ENCODE measurements around the gene FBLN7. TPM values are rescaled to one million over a fixed set of nuclear protein-coding genes. Genes with fewer than 3 reads are reported as not detected.

The FBLN7 gene
- total RNA-seq, 1 donor from 2014 or later, result 19.1 TPM

DNA sequence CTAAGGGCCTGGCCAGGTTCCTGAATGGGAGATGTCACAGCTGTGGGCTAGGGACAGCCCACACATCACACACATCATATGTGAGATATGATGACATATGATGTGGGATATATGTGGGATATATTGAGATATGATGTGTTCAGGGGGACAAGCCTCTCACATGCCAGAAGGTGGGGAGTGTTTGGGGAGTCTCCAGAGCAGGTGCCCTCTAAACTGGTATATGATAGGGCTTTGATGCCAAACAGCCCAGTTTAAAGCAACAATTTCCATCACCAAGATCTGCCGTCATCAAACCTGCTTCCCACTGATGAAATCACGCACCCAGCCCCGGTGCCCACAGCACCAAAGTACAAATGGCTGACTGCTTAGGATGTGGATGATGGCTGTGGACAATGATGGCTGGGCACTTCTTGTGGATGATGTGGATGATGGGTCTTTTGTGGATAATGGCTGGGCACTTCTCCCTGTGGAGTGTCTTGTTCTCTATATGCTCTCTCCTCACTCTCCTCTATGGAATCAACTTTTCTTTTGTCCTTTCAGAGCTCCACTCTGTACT is 50.9 kb downstream of the FBLN7 start:
- TF ChIP-seq, protein P1, sequence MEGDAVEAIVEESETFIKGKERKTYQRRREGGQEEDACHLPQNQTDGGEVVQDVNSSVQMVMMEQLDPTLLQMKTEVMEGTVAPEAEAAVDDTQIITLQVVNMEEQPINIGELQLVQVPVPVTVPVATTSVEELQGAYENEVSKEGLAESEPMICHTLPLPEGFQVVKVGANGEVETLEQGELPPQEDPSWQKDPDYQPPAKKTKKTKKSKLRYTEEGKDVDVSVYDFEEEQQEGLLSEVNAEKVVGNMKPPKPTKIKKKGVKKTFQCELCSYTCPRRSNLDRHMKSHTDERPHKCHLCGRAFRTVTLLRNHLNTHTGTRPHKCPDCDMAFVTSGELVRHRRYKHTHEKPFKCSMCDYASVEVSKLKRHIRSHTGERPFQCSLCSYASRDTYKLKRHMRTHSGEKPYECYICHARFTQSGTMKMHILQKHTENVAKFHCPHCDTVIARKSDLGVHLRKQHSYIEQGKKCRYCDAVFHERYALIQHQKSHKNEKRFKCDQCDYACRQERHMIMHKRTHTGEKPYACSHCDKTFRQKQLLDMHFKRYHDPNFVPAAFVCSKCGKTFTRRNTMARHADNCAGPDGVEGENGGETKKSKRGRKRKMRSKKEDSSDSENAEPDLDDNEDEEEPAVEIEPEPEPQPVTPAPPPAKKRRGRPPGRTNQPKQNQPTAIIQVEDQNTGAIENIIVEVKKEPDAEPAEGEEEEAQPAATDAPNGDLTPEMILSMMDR (conservative IDR thresholded peaks at IDR 0.05), result no peak
- Mint-ChIP-seq H3K27me3 (ENCODE audit: low read depth) (no peaks in the 10 kb centered on the region), H3K9me3 (peaks cover 4% of the 10 kb centered on the region), H3K4me1 (no peaks in the 10 kb centered on the region), H3K36me3 (ENCODE audit: low read depth) (peaks cover 25% of the 10 kb centered on the region), H3K27ac (ENCODE audit: unreplicated experiment) (no peak overlapping the region), H3K4me3 (no peak overlapping the region)
- DNase-seq (ENCODE audit: low read depth, low spot score), result no peak

DNA sequence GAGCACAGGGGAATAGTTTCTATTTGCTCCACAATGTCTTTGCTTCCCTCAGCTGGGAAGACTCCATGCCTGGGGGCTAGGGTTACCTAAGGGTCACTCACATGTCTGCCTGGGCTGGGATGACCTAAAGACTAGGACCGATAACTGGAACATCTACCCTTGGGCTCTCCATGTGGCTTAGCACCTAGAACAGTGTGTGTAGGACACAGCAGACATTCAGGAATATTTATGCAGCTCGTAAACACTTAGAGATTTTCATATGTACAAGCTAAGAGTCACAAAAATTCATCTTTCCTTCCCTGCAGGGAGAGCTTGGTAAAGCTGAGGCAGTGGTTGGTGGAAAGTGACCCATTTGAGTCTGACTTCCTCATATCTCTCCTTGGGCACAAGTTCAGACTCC is 55.8 kb downstream of the FBLN7 start:
- H3K27ac Mint-ChIP-seq (ENCODE audit: unreplicated experiment), result no peak overlapping the region
- TF ChIP-seq, protein P1 (conservative IDR thresholded peaks at IDR 0.05), result no peak
- no peak for DNase-seq (ENCODE audit: low read depth, low spot score)
- H3K4me1 Mint-ChIP-seq, result no peaks in the 10 kb centered on the region
- H3K9me3 Mint-ChIP-seq, result peaks cover 4% of the 10 kb centered on the region
- no peak overlapping the region for H3K4me3 Mint-ChIP-seq
- no peaks in the 10 kb centered on the region for H3K27me3 Mint-ChIP-seq (ENCODE audit: low read depth)
- H3K36me3 Mint-ChIP-seq (ENCODE audit: low read depth), result peaks cover 17% of the 10 kb centered on the region

DNA sequence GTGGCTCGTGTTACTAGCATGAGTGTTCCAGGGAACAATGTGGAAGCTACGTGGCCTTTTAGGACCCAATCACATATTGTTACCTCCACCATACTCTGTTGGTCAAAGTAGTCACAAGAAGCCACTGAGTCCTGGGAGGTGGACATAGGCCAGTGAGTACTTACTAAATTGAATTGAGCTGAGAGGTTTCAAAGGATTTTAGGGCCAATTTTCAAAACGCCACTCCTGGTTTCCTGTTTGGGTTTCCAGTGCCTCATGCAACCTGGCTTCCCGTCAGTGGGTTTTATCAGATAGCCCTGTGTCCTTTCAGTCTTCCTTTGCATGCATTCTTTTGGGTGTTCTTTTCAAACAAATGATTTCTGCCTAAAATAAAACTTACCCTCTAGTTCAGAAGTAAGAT is 56.3 kb downstream of the FBLN7 start:
- Mint-ChIP-seq H3K4me3 (no peak overlapping the region), H3K4me1 (no peaks in the 10 kb centered on the region), H3K9me3 (peaks cover 4% of the 10 kb centered on the region), H3K36me3 (ENCODE audit: low read depth) (peaks cover 17% of the 10 kb centered on the region), H3K27me3 (ENCODE audit: low read depth) (no peaks in the 10 kb centered on the region), H3K27ac (ENCODE audit: unreplicated experiment) (no peak overlapping the region)
- no peak for DNase-seq (ENCODE audit: low read depth, low spot score)
- TF ChIP-seq, protein P1 (conservative IDR thresholded peaks at IDR 0.05), result no peak

DNA sequence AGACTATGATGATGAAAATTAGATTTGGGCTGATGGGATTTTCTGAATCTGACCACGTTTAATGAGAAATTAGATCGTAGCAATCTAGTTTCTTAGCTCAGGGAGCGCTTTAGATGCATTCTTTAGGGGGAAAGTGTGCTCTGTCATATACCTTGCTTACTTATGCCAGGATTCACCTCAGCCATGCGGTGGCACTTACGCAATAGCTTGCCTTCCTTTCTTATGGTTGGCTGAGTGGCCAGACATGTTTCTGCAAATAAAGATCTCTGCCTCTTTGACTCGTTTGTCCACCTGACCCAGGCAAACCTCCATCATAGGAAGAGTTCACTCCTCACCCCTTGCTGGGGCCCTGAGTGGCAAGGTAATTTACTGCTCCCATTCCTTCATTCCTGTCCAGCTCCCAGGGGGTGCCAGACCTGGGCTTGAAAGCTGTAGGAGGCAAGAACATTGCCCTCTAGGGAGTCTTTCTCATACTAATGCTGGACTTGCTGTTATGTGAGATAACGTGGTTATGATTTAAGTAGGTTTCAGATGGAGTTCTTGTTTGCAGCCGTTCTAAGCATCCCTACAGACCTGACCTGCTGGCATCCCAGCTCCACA is 57.1 kb downstream of the FBLN7 start:
- H3K27ac Mint-ChIP-seq (ENCODE audit: unreplicated experiment), result no peak overlapping the region
- H3K4me3 Mint-ChIP-seq, result no peak overlapping the region
- H3K27me3 Mint-ChIP-seq (ENCODE audit: low read depth), result no peaks in the 10 kb centered on the region
- DNase-seq (ENCODE audit: low read depth, low spot score), result no peak
- TF ChIP-seq, protein P1 (conservative IDR thresholded peaks at IDR 0.05), result no peak
- H3K9me3 Mint-ChIP-seq, result peaks cover 4% of the 10 kb centered on the region
- peaks cover 13% of the 10 kb centered on the region for H3K36me3 Mint-ChIP-seq (ENCODE audit: low read depth)
- H3K4me1 Mint-ChIP-seq, result no peaks in the 10 kb centered on the region

DNA sequence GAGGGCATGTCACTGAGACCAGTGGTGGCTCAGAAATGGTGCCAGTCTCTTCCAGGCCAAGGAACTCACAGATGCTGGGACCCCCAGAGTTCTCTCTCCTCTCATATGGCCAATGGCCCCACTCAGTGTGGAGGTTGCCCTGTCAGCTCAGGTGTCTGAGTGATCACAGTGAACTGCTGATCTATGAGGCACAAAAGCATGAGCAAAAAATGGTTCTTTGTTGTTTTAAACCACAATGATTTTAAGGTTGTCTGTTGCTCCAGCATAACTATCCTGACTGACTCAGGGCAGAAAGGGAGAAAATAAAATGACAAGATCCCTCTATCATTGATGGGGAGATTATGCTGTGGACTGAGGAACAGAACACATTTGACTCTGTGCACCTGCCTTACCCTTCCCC is 57.8 kb downstream of the FBLN7 start:
- no peaks in the 10 kb centered on the region for H3K27me3 Mint-ChIP-seq (ENCODE audit: low read depth)
- H3K4me1 Mint-ChIP-seq, result no peaks in the 10 kb centered on the region
- no peak overlapping the region for H3K27ac Mint-ChIP-seq (ENCODE audit: unreplicated experiment)
- H3K36me3 Mint-ChIP-seq (ENCODE audit: low read depth), result peaks cover 10% of the 10 kb centered on the region
- no peak for DNase-seq (ENCODE audit: low read depth, low spot score)
- H3K4me3 Mint-ChIP-seq, result no peak overlapping the region
- TF ChIP-seq, protein P1 (conservative IDR thresholded peaks at IDR 0.05), result no peak
- peaks cover 4% of the 10 kb centered on the region for H3K9me3 Mint-ChIP-seq

All from neural crest cell (in vitro differentiated cells).